Ascending aorta (tissue), 2 donors: Measurements from ENCODE around the gene FHOD3. TPM values are rescaled to one million over a fixed set of nuclear protein-coding genes. Genes with fewer than 3 reads are reported as not detected.

Experiments used
- DNase-seq, 2 donors: peaks; one replicate each; pipeline ENCODE4 v3.0.0-alpha.2; 2019; ENCODE audit warnings: low spot score in 2 of 2
- H3K27ac ChIP-seq, 2 donors: fragments of 200-600 bp; sonication (generic); one replicate each; pipeline ENCODE4 v1.5.1; 2016 to 2017; ENCODE audit warnings: mild to moderate bottlenecking in 1 of 2
- H3K27me3 ChIP-seq: fragments of 200-600 bp; sonication (generic); one replicate; pipeline ENCODE4 v1.5.1; 2017
- H3K36me3 ChIP-seq, 2 donors: fragments of 200-600 bp; sonication (generic); one replicate each; pipeline ENCODE4 v1.5.1; 2016
- H3K4me1 ChIP-seq, 2 donors: fragments of 200-600 bp; sonication (generic); one replicate each; pipeline ENCODE4 v1.5.1; 2016 to 2017; ENCODE audit warnings: mild to moderate bottlenecking in 1 of 2
- H3K4me3 ChIP-seq, 2 donors: fragments of 200-600 bp; sonication (generic); one replicate each; pipeline ENCODE4 v1.5.1; 2016 to 2017; ENCODE audit warnings: mild to moderate bottlenecking in 1 of 2
- H3K9me3 ChIP-seq, 2 donors: fragments of 200-600 bp; sonication (generic); one replicate each; pipeline ENCODE4 v1.5.1; 2016
- CTCF ChIP-seq, 3 experiments: fragments of 200-600 bp in 2 of 3; fragments of 450-650 bp in 1 of 3; sonication (generic) in 2 of 3; IDR thresholded peaks; one replicate each; pipeline ENCODE4 v1.5.1; 2016 to 2019; ENCODE audit warnings: antibody characterized with exemption in 3 of 3, mild to moderate bottlenecking in 1 of 3, moderate library complexity in 1 of 3
- intact Hi-C: fragments of 100-400 bp; cut with DNase I; formaldehyde crosslinking; loops from one replicate; pipeline ENCODE4 v1.15.1; 2023
- total RNA-seq: library from RNA; depleted of rRNA; stranded (reverse); fragments of >200 nt; gene quantifications from one replicate; pipeline ENCODE4 v1.1.0, GENCODE V29; 2016

FHOD3 gene
- total RNA-seq, 1 donor from 2014 or later: 12.7 TPM

- intact Hi-C loops: loop anchor here (5.0 kb wide), 1 partner anchor 72 kb away; no protein-coding TSS in a partner anchor
- no peaks in the 10 kb centered on the region for H3K27me3 ChIP-seq
- no peaks in the 10 kb centered on the region for H3K9me3 ChIP-seq
- H3K4me1 ChIP-seq: peaks cover 2 to 31% of the 10 kb centered on the region in 2 donors
- H3K27ac ChIP-seq: no peak overlapping the region
- no peaks in the 10 kb centered on the region for H3K36me3 ChIP-seq
- no peak for TF ChIP-seq CTCF (IDR thresholded peaks at IDR 0.05)
- H3K4me3 ChIP-seq: no peak overlapping the region
- DNase-seq: no peak
Observed at GRCh38 chr18:36424741-36425142, 127.2 kb downstream of the FHOD3 start.

- TF ChIP-seq CTCF (IDR thresholded peaks at IDR 0.05): no peak
- Histone ChIP-seq H3K27me3 (no peaks in the 10 kb centered on the region), H3K36me3 (no peaks in the 10 kb centered on the region), H3K9me3 (no peaks in the 10 kb centered on the region), H3K4me1 (peaks cover 0 to 9% of the 10 kb centered on the region in 2 donors), H3K27ac (no peak overlapping the region), H3K4me3 (no peak overlapping the region)
- DNase-seq: no peak
- intact Hi-C loops: no loop called here
Observed at GRCh38 chr18:36427369-36427768, 129.9 kb downstream of the FHOD3 start.

- no peaks in the 10 kb centered on the region for H3K9me3 ChIP-seq
- intact Hi-C loops: no loop called here
- H3K27ac ChIP-seq: no peak overlapping the region
- H3K27me3 ChIP-seq: no peaks in the 10 kb centered on the region
- TF ChIP-seq CTCF (IDR thresholded peaks at IDR 0.05): no peak
- no peak overlapping the region for H3K4me3 ChIP-seq
- H3K36me3 ChIP-seq: no peaks in the 10 kb centered on the region
- no peak for DNase-seq
- peaks cover 0 to 6% of the 10 kb centered on the region in 2 donors for H3K4me1 ChIP-seq
Observed at GRCh38 chr18:36427831-36428230, 130.3 kb downstream of the FHOD3 start.

- H3K36me3 ChIP-seq: no peaks in the 10 kb centered on the region
- peaks cover 0 to 6% of the 10 kb centered on the region in 2 donors for H3K4me1 ChIP-seq
- no peak for DNase-seq
- H3K4me3 ChIP-seq: no peak overlapping the region
- H3K9me3 ChIP-seq: no peaks in the 10 kb centered on the region
- TF ChIP-seq CTCF (IDR thresholded peaks at IDR 0.05): no peak
- no peak overlapping the region for H3K27ac ChIP-seq
- H3K27me3 ChIP-seq: no peaks in the 10 kb centered on the region
- intact Hi-C loops: no loop called here
Observed at GRCh38 chr18:36428431-36429029, 131.0 kb downstream of the FHOD3 start.

- no peak for DNase-seq
- H3K4me1 ChIP-seq: peaks cover 2 to 15% of the 10 kb centered on the region in 2 donors
- intact Hi-C loops: no loop called here
Observed at GRCh38 chr18:36432880-36433555, 135.5 kb downstream of the FHOD3 start.

More at GRCh38 chr18:36432880-36433555, 135.5 kb downstream of the FHOD3 start:
- no peaks in the 10 kb centered on the region for H3K9me3 ChIP-seq
- no peaks in the 10 kb centered on the region for H3K36me3 ChIP-seq
- no peaks in the 10 kb centered on the region for H3K27me3 ChIP-seq
- H3K4me3 ChIP-seq: no peak overlapping the region
- no peak for TF ChIP-seq CTCF (IDR thresholded peaks at IDR 0.05)
- no peak overlapping the region for H3K27ac ChIP-seq
